ENCODE results near the gene EGFL7. TPM values are rescaled to one million over a fixed set of nuclear protein-coding genes. Genes with fewer than 3 reads are reported as not detected.
A peak's percentile ranks its signal among the peaks of the same experiment; 100 is the strongest.

EGFL7 gene
- total and polyA plus RNA-seq, 2 of the 8 experiments (the other 6 are each of a cell fraction or from before 2014, with no cell fraction given) = 37.8 to 53.4 TPM

GRCh38 chr9:136621734-136622093, 41.0 kb upstream of the EGFL7 start:
- H2AK5ac ChIP-seq (ENCODE audit: low read depth, low read length) = no peak overlapping the region
- H3K9me3 ChIP-seq (ENCODE audit: insufficient read depth in 2 of 2, low read depth in 1 of 2, low read length in 1 of 2) = no peaks in the 10 kb centered on the region
- DNase-seq (ENCODE audit: low read depth in 1 of 2, low spot score in 2 of 2) (no peak), FAIRE-seq (no peak)
- no peak overlapping the region for H3K9ac ChIP-seq (replicated peaks in 1 of 4; ENCODE audit: extremely low read depth in 1 of 4, low read depth in 3 of 4, low read length in 3 of 4)
- no peak overlapping the region for H2BK120ac ChIP-seq (replicated peaks; ENCODE audit: low read depth, low read length)
- H2BK15ac ChIP-seq (ENCODE audit: low read length) = 0 out of 2 replicates have a peak overlapping the region, but pooled peaks have one; percentile 2
- no peaks in the 10 kb centered on the region for H3K79me2 ChIP-seq (ENCODE audit: control insufficient read depth in 1 of 2, insufficient read depth in 2 of 2, low read length in 2 of 2)
- H3K14ac ChIP-seq (ENCODE audit: insufficient read length) = no peak overlapping the region
- H4K8ac ChIP-seq (ENCODE audit: extremely low read depth, insufficient read depth, low read length) = no peak overlapping the region
- H3K27me3 ChIP-seq (replicated peaks in 1 of 4; ENCODE audit: control insufficient read depth in 3 of 4, extremely low read depth in 1 of 4, insufficient read depth in 3 of 4, low read length in 3 of 4) = no peaks in the 10 kb centered on the region
- TF ChIP-seq POU5F1 (IDR thresholded peaks at IDR 0.05; ENCODE audit: low read depth, low read length) (no peak), HDAC6 (IDR thresholded peaks at IDR 0.05; ENCODE audit: low read depth, low read length) (no peak), E2F6 (IDR thresholded peaks at IDR 0.05) (no peak)
- no peak overlapping the region for H4K5ac ChIP-seq (ENCODE audit: insufficient read length, low read depth, low read length)
- no peak overlapping the region for H3K4me2 ChIP-seq (ENCODE audit: insufficient read depth in 1 of 2, low read depth in 2 of 2, low read length in 2 of 2)
- no peak overlapping the region for H3K4ac ChIP-seq (replicated peaks; ENCODE audit: insufficient read length, low read depth, low read length)
- POLR2A ChIA-PET (ENCODE audit: partially characterized antibody) = no interaction called here
- H4K20me1 ChIP-seq (replicated peaks in 1 of 2; ENCODE audit: control insufficient read depth in 1 of 2, insufficient read depth in 2 of 2, low read length in 2 of 2) = no peaks in the 10 kb centered on the region
- 86% methylated on average over 1 of the region's 10 CpGs; no CpG with 5 or more reads in 1 of the 2 experiments for WGBS, 2 experiments (ENCODE audit: extremely low coverage in 1 of 2, insufficient coverage in 1 of 2, insufficient read length in 1 of 2, insufficient replicate concordance in 2 of 2, low coverage in 1 of 2, low lambda C conversion rate in 2 of 2, missing lambda C conversion rate in 1 of 2)
- no peak overlapping the region for H3K27ac ChIP-seq (ENCODE audit: low read depth, low read length)
- H3K23me2 ChIP-seq (ENCODE audit: low read depth, low read length) = no peaks in the 10 kb centered on the region
- no peaks in the 10 kb centered on the region for H3K36me3 ChIP-seq (ENCODE audit: control insufficient read depth in 2 of 4, insufficient read depth in 4 of 4, low read length in 3 of 4)
- CTCF ChIA-PET (ENCODE audit: partially characterized antibody) = interaction anchor here (9.6 kb wide), 1 partner anchor 134 kb away, joined by 253 read pairs; no protein-coding TSS in a partner anchor
- H3K4me1 ChIP-seq (replicated peaks in 1 of 4; ENCODE audit: control insufficient read depth in 3 of 4, insufficient read depth in 4 of 4, low read length in 3 of 4) = peaks cover 0 to 1% (median 0%) of the 10 kb centered on the region in 4 experiments; a peak in 1 of 7 replicates
- H2AFZ ChIP-seq (ENCODE audit: low read length) = no peak overlapping the region
- H3K23ac ChIP-seq (ENCODE audit: insufficient read length) = no peak overlapping the region
- 0 out of 2 replicates have a peak overlapping the region, but pooled peaks have one; percentile 75 for H2BK5ac ChIP-seq (ENCODE audit: low read depth, low read length)
- H4K91ac ChIP-seq (replicated peaks; ENCODE audit: insufficient read length, low read length) = no peak overlapping the region
- H3K56ac ChIP-seq (replicated peaks; ENCODE audit: insufficient read length, low read depth, low read length) = no peak overlapping the region
- peak overlapping the region; percentile 75; the same call in 1 of the 2 replicates for H2BK12ac ChIP-seq (ENCODE audit: low read depth, low read length)
- H3K4me3 ChIP-seq (ENCODE audit: extremely low read depth in 1 of 4, insufficient read depth in 2 of 4, low read depth in 3 of 4, low read length in 4 of 4) = no peak overlapping the region
- H3K18ac ChIP-seq (ENCODE audit: extremely low read depth, low read length) = no peak overlapping the region
- no peaks in the 10 kb centered on the region for H3K79me1 ChIP-seq (ENCODE audit: low read depth, low read length)
- no peak overlapping the region for H2BK20ac ChIP-seq (ENCODE audit: low read length)
